Colonic mucosa (tissue), 4 donors: ENCODE results near the gene FAM181B. TPM values are rescaled to one million over a fixed set of nuclear protein-coding genes. Genes with fewer than 3 reads are reported as not detected.

Experiments
- DNase-seq: peaks from one replicate; pipeline ENCODE4 v3.0.0-alpha.2; 2020
- H3K27ac ChIP-seq: fragments of 200-600 bp; one replicate; pipeline ENCODE4 v1.8.0; 2021
- H3K27me3 ChIP-seq: fragments of 200-600 bp; one replicate; pipeline ENCODE4 v1.8.0; 2021
- H3K36me3 ChIP-seq: fragments of 200-600 bp; one replicate; pipeline ENCODE4 v1.8.0; 2021
- H3K4me1 ChIP-seq: fragments of 200-600 bp; one replicate; pipeline ENCODE4 v1.8.0; 2021; ENCODE audit warnings: mild to moderate bottlenecking
- H3K4me3 ChIP-seq: fragments of 200-600 bp; one replicate; pipeline ENCODE4 v1.8.0; 2021
- H3K9ac ChIP-seq, 2 donors: one replicate each; pipeline ENCODE4 v1.7.0; 2013; ENCODE audit warnings: control low read depth in 2 of 2, low read depth in 2 of 2, low read length in 2 of 2
- H3K9me3 ChIP-seq: fragments of 200-600 bp; one replicate; pipeline ENCODE4 v1.8.0; 2021
- CTCF ChIP-seq: fragments of 200-600 bp; IDR thresholded peaks from one replicate; pipeline ENCODE4 v1.8.0; 2022; ENCODE audit warnings: antibody characterized with exemption, mild to moderate bottlenecking
- intact Hi-C: fragments of 100-400 bp; cut with DNase I; formaldehyde crosslinking; loops from one replicate; pipeline ENCODE4 v1.14.1; 2022
- total RNA-seq, 2 donors: library from RNA; stranded (reverse); fragmentation: NEBNext Ultra II Directional in 1 of 2; extraction: Animal tissue kit (Norgen Biotek cat#: 25700) in 1 of 2; gene quantifications; one replicate each; pipeline ENCODE4 v1.2.1, GENCODE V29; 2021
- donor health status: healthy.
- donor health status: DM: no; HTN: no; CAD: no.
- donor health status: DM: no; HTN: no; CAD: no.

FAM181B gene
- total RNA-seq, 2 donors from 2014 or later, result 0.12 to 0.32 TPM

DNA sequence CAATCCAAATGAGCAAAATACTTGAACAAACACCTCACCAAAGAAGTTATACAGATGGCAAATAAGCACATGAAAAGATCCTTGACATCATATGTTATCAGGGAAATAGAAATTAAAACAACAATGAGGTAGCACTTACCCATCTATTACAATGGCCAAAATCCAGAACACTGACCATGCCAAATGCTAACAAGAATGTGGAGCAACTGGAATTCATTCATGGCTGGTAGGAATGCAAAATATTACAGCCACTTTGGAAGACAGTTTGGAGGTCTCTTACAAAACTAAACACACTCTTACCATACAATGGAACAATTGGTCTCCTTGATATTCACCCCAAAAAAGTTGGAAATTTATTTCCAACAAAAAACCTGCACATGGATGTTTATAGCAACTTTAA lies 19.1 kb upstream of the FAM181B start:
- H3K27ac ChIP-seq, result no peak overlapping the region
- H3K36me3 ChIP-seq, result no peaks in the 10 kb centered on the region
- intact Hi-C loops, result no loop called here
- H3K27me3 ChIP-seq, result no peaks in the 10 kb centered on the region
- no peak overlapping the region for H3K4me3 ChIP-seq
- no peak for DNase-seq
- H3K9ac ChIP-seq, result no peak overlapping the region
- no peaks in the 10 kb centered on the region for H3K9me3 ChIP-seq
- no peaks in the 10 kb centered on the region for H3K4me1 ChIP-seq
- TF ChIP-seq CTCF, result no peak

GRCh38 chr11:82750643-82751139 lies 17.0 kb upstream of the FAM181B start:
- H3K4me3 ChIP-seq, result no peak overlapping the region
- H3K9ac ChIP-seq, result no peak overlapping the region
- no peak for TF ChIP-seq CTCF
- intact Hi-C loops, result no loop called here
- H3K36me3 ChIP-seq, result no peaks in the 10 kb centered on the region
- H3K4me1 ChIP-seq, result no peaks in the 10 kb centered on the region
- no peak overlapping the region for H3K27ac ChIP-seq
- H3K9me3 ChIP-seq, result no peaks in the 10 kb centered on the region
- H3K27me3 ChIP-seq, result no peaks in the 10 kb centered on the region
- DNase-seq, result no peak

DNA sequence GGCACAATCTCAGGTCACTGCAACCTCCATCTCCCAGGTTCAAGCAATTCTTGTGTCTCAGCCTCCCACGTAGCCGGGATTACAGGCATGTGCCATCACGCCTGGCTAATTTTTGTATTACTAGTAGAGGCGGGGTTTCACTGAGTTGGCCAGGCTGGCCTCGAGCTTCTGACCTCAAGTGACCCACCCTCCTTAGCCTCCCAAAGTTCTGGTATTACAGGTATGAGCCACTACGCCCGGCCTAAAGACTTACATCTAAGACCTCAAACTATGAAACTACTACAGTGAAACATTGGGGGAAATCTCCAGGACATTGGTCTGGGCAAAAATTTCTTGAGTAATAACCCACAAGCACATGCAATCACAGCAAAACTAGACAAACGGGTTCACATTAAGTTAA lies 13.8 kb upstream of the FAM181B start:
- H3K27ac ChIP-seq, result no peak overlapping the region
- no peaks in the 10 kb centered on the region for H3K27me3 ChIP-seq
- no peak for TF ChIP-seq CTCF
- intact Hi-C loops, result no loop called here
- no peak overlapping the region for H3K9ac ChIP-seq
- H3K36me3 ChIP-seq, result no peaks in the 10 kb centered on the region
- H3K9me3 ChIP-seq, result no peaks in the 10 kb centered on the region
- no peak for DNase-seq
- no peak overlapping the region for H3K4me3 ChIP-seq
- no peaks in the 10 kb centered on the region for H3K4me1 ChIP-seq

- Histone ChIP-seq H3K27me3 (peaks cover 10% of the 10 kb centered on the region), H3K9ac (no peak overlapping the region), H3K4me1 (no peaks in the 10 kb centered on the region), H3K36me3 (no peaks in the 10 kb centered on the region), H3K27ac (no peak overlapping the region), H3K4me3 (no peak overlapping the region), H3K9me3 (no peaks in the 10 kb centered on the region)
- intact Hi-C loops, result no loop called here
- no peak for DNase-seq
- no peak for TF ChIP-seq CTCF
Observed at GRCh38 chr11:82738091-82738490, 4.4 kb upstream of the FAM181B start.

DNA sequence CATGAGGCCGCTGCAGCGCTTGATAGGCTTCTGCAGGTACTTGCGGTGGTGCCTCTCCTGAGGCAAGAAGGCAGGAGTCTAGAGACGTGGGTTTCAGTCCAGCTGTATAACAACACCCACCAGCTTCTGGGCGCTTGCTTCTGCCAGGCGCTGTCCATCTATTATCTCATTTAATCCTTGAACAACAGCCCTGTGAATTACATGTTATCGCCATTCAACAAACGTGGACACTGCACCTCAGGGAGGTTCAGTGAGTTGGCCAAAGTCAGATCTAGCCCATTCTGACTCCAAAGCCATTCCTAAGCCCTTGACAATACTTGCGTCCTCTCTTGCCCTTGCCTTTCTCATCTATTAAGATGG lies 436 bp upstream of the FAM181B start:
- Histone ChIP-seq H3K9ac (no peak overlapping the region), H3K27ac (no peak overlapping the region), H3K9me3 (no peaks in the 10 kb centered on the region), H3K4me1 (no peaks in the 10 kb centered on the region), H3K27me3 (peaks cover 34% of the 10 kb centered on the region), H3K36me3 (no peaks in the 10 kb centered on the region), H3K4me3 (no peak overlapping the region)
- DNase-seq, result no peak
- intact Hi-C loops, result no loop called here
- TF ChIP-seq CTCF, result no peak
